H7 (cell line): ENCODE measurements around the gene CEP350. TPM values are rescaled to one million over a fixed set of nuclear protein-coding genes. Genes with fewer than 3 reads are reported as not detected.

ENCODE experiments used
- DNase-seq: peaks from one replicate; pipeline ENCODE4 v3.0.0; 2012
- H3K27me3 ChIP-seq: 2 replicates; pipeline ENCODE4 v1.6.0; 2011; ENCODE audit warnings: mild to moderate bottlenecking, low read length; ENCODE audit not compliant: control insufficient read depth, insufficient read depth
- H3K36me3 ChIP-seq: replicated peaks from 2 replicates; pipeline ENCODE4 v1.5.1; 2011; ENCODE audit warnings: low read length; ENCODE audit not compliant: control insufficient read depth, insufficient read depth
- H3K4me3 ChIP-seq: 2 replicates; pipeline ENCODE4 v1.5.1; 2011; ENCODE audit warnings: low read depth, mild to moderate bottlenecking, control low read depth, low read length, moderate library complexity; ENCODE audit not compliant: insufficient read depth
- total RNA-seq: library from RNA; depleted of rRNA; stranded (reverse); fragments of >200 nt; shearing (Covaris generic); gene quantifications from 2 replicates; pipeline ENCODE4 v1.2.3, GENCODE V29; 2014

CEP350 gene
- total RNA-seq, 1 experiment from 2014 or later: 22.2 TPM

DNA sequence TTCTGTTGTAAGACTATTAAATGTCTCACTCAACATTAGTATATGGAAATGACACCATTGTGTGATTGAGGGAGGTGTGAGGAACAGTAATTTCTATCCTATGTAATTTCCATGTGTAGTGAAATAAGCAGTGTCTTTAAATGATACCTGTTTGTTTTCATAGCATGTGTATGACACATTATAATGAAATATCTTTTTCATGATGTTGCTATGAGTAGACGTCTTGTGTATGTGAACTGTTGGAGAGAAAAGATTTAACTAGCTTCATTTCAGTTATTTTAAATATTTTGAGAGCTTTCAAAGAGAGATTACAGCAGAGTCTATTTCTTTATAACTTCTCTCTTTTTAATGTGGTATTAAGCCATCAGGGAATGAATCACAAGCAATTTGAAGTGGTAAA lies 128.6 kb downstream of the CEP350 start:
- Histone ChIP-seq H3K4me3 (no peak overlapping the region), H3K27me3 (no peaks in the 10 kb centered on the region), H3K36me3 (peaks cover 7% of the 10 kb centered on the region)
- DNase-seq: no peak

DNA sequence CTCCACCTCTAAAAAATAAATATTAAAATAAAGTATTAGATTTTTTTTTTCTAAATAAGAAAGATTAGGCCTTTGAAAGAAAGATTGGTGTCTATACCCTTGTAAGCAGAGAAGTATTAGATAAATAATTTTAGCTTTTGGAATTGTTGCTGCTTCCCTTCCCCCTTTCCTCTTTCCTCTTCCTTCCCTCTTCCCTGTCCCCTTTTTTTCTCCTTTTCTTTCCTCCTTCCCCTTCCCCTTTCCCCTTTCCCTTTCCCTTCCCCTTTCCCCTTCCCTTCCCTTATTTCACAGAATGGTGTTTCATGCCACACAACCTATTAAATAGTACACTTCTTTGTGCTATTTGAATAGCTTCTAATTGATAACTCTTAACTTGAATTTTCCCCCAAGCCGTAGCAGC lies 130.3 kb downstream of the CEP350 start:
- Histone ChIP-seq H3K27me3 (no peaks in the 10 kb centered on the region), H3K4me3 (no peak overlapping the region), H3K36me3 (peaks cover 1% of the 10 kb centered on the region; the same call in 1 of the 2 replicates)
- no peak for DNase-seq

DNA sequence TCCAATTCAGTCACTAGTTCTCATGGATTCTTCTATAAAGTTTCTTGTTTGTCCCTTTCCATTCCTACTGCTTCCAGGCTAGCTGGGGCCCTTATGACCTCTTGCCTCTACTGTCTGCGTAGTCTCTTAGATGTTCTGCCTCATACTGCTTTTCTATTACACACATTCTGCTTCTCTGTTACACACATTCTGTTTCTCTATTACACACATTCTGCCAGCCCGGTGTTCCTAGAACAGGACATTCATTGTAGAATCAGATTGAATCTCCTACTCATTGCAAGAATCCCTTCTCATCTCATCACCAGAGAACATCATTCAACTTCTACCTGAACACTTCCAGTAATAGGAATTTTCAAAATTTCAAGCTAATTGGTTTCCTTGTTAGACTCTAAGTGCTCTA lies 130.7 kb downstream of the CEP350 start:
- H3K4me3 ChIP-seq: no peak overlapping the region
- DNase-seq: no peak
- peaks cover 1% of the 10 kb centered on the region; the same call in 1 of the 2 replicates for H3K36me3 ChIP-seq
- no peaks in the 10 kb centered on the region for H3K27me3 ChIP-seq

DNA sequence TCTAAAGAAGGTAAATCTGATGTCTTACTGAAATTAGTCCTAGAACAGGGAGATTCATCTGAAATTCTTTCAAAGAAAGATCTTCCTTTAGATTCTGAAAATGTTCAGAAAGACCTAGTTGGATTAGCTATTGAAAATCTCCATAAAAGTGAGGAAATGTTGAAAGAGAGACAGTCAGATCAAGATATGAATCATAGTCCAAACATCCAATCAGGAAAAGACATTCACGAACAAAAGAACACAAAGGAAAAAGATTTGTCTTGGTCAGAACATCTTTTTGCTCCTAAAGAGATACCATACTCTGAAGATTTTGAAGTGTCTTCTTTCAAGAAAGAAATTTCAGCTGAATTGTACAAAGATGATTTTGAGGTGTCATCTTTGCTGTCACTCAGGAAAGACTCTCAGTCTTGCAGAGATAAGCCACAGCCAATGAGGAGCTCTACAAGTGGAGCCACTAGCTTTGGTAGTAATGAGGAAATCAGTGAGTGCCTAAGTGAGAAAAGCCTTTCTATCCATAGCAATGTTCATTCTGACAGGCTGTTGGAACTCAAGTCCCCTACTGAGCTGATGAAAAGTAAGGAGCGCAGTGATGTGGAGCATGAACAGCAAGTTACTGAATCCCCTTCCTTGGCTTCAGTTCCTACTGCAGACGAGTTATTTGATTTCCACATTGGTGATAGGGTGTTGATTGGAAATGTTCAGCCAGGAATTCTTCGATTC lies 138.5 kb downstream of the CEP350 start:
- Histone ChIP-seq H3K36me3 (peaks cover 7% of the 10 kb centered on the region), H3K4me3 (no peak overlapping the region), H3K27me3 (no peaks in the 10 kb centered on the region)
- DNase-seq: no peak

DNA sequence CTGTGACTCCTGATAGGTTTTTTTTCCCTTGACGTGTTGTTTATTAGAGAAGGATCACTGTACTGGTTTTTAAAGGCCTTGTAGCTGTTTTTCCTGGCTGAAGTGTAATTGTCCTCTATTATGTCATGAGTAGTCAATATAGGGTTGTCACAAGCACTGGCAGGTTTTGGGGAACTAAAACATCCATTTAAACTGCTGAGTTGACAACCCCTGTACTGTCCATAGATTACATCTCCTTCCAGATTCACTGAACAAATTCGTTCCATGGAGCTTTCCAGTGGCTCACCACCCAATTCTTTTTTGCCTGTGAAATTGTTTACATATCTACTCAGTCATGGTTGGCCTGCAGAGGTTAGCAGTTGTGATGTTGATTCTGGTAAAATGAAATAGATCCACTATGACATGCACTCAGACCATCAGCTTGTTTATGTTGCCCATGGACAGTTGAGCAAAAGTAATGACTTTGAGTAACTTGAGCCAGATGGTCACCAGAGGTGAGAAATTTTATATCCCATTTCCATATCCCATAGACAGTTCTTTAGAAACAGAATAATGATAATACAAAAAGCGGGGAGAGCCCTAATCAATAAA lies 140.2 kb downstream of the CEP350 start:
- DNase-seq: no peak
- Histone ChIP-seq H3K27me3 (no peaks in the 10 kb centered on the region), H3K36me3 (peaks cover 7% of the 10 kb centered on the region), H3K4me3 (no peak overlapping the region)

DNA sequence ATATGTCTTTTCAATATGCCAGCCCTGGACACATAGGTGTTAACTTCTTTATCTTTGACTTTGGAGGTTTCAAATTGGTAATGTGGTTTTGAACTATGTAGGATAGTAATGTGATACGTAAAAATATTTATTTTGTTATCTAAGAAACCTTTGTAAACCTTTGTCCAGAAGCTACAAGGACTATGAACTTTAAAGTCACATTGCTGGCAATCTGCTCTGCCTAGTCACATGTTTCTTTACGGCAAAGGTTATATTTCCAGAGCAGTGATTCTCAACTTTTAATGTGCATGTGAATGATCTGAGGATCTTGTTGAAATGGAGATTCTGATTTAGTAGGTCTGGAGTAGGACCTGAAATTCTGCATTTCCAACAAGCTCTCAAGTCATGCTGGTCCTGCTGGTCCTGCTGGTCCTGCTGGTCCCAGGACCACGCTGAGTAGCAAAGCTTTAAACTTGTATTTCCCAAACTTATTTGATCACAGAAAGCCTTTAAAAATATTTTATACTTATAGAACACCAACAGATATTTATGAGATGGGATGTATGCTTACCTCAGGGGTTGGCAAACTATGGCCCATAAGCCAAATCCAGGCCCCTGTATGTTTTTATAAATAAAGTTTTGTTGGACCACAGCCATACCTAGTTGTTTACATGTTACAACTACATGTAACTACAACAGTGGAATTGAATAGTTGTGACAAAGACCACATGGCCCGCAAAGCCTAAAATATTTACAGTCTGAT lies 142.1 kb downstream of the CEP350 start:
- no peak for DNase-seq
- H3K36me3 ChIP-seq: peaks cover 7% of the 10 kb centered on the region
- no peaks in the 10 kb centered on the region for H3K27me3 ChIP-seq
- no peak overlapping the region for H3K4me3 ChIP-seq

DNA sequence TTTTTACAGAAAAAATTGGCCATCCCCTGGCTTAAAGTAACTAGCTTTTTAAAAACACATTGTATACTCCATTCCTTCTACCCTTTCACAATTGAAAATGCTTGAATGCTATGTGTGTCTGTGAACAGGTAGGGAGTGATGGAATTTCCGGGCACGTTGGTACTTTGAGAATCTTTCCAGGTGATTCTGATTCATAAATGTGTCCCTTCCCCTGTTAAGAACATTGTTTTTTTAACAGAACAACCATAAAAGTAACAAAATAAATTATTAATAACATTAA lies 142.7 kb downstream of the CEP350 start:
- DNase-seq: no peak
- Histone ChIP-seq H3K4me3 (no peak overlapping the region), H3K27me3 (no peaks in the 10 kb centered on the region), H3K36me3 (peaks cover 7% of the 10 kb centered on the region)

DNA sequence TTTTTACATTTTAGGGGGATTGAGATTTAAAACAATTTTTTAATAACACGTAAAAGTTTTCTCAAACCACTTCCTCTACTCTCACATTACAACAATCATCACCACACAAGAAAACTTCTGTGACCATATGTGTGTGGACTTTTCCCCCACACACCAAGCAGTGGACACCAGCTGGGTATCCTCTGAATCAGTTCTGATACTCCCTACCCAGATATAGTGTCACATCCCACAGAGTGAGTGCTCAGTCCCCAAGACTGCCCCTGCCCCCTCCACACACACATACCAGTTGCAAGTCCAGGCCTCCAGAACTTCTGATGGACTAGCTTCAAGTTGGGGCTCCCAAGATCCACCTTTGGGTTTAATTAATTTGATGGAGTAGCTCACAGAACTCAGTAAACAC lies 146.8 kb downstream of the CEP350 start:
- no peaks in the 10 kb centered on the region; the same call in 1 of the 2 replicates for H3K36me3 ChIP-seq

DNA sequence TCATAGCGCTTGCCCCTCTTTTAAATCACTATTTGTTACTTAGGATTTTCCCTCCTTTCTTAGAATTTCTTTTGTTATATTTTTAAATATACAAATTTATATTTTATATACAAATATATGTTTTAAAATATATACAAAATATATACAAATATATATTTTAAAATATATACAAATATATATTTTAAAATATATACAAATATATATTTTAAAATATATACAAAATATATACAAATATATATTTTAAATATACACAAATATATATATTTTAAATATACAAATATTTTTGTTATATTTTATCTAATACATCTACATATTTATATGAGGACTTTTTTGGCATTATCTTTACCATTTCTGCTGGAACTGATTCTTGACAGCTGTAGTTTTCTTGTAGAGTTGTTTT lies 149.2 kb downstream of the CEP350 start:
- Histone ChIP-seq H3K4me3 (no peak overlapping the region), H3K36me3 (no peaks in the 10 kb centered on the region), H3K27me3 (no peaks in the 10 kb centered on the region)
- no peak for DNase-seq

More for the DNA sequence above, 146.8 kb downstream of the CEP350 start:
- Histone ChIP-seq H3K27me3 (no peaks in the 10 kb centered on the region), H3K4me3 (no peak overlapping the region)
- DNase-seq: no peak

DNA sequence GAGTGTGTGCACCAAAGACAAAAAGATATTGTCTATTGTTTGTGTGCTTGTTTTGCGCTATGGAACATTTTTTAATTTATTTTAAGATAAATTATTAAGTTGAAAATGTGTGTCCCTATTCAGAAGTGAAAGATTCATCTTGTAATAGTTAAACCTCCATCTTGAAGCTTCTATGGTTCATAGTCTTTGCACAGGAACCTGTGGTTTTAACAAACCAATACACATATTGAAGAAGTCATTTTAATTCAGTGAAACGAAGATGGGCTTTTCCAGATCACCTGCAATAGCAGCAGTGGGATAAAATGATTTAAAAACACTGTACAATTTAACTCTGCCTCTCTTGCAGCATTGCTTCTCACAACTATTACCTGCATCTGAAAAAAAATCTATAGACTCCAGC lies 157.5 kb downstream of the CEP350 start:
- Histone ChIP-seq H3K27me3 (no peaks in the 10 kb centered on the region), H3K4me3 (no peak overlapping the region), H3K36me3 (peaks cover 2% of the 10 kb centered on the region; the same call in 1 of the 2 replicates)
- no peak for DNase-seq

DNA sequence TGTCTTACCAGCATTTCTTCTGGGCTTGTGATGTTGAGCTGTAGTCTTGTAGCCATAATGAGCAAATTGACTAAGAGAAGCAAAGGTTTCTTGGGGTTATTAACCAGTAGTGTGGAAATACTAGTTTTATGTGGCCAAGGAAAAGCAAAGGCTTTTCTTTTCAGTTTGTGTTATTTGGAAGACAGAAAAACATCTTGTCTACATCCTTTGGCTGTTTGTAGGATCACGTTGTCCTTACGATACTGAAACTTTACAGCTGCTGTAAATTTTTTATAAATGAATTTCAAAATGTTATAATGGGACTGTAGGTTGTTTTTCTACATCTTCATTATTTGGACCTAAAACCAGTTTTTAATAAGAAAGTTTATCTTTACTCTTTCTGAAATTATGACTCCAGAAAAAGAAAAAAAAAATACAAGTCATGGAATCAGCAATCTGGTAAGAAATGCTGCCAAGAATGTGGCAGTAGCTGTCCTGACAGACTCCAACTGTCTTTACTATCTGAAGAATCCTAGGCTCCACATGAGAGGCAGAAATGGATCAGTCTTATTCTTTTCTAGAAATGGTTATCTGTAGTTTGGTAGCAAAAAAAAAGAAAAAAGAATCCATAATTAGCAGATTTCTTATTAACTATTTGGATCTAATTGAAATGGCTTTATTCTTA lies 158.5 kb downstream of the CEP350 start:
- DNase-seq: no peak
- H3K36me3 ChIP-seq: peaks cover 2% of the 10 kb centered on the region; the same call in 1 of the 2 replicates
- no peak overlapping the region for H3K4me3 ChIP-seq
- no peaks in the 10 kb centered on the region for H3K27me3 ChIP-seq

DNA sequence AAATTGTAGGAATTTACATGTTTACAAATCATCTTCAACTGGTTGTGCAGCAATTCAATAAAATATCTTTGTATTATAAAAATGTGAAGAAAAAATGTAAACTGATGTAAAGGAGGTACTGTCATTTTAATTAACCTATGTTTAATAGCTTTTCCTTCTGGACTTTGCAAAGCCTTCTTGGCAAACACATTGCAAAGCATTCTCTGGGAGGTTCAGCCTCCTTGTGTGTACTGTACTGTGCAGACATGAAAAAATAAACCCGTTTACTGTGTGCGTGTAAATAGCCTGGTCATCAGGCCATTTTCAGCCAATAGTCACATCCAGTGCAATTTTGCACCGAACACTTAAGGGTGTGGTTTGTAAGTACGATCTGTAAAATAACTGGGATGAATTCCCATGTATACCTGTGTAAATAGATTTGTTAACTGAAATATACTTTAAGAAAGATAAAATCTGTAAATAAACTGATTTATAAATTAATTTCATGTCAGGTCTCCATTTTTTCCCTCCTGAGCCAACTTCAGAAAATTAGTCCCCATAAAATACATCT lies 159.9 kb downstream of the CEP350 start:
- H3K36me3 ChIP-seq: peaks cover 2% of the 10 kb centered on the region; the same call in 1 of the 2 replicates
- DNase-seq: no peak
- no peak overlapping the region for H3K4me3 ChIP-seq
- no peaks in the 10 kb centered on the region for H3K27me3 ChIP-seq

DNA sequence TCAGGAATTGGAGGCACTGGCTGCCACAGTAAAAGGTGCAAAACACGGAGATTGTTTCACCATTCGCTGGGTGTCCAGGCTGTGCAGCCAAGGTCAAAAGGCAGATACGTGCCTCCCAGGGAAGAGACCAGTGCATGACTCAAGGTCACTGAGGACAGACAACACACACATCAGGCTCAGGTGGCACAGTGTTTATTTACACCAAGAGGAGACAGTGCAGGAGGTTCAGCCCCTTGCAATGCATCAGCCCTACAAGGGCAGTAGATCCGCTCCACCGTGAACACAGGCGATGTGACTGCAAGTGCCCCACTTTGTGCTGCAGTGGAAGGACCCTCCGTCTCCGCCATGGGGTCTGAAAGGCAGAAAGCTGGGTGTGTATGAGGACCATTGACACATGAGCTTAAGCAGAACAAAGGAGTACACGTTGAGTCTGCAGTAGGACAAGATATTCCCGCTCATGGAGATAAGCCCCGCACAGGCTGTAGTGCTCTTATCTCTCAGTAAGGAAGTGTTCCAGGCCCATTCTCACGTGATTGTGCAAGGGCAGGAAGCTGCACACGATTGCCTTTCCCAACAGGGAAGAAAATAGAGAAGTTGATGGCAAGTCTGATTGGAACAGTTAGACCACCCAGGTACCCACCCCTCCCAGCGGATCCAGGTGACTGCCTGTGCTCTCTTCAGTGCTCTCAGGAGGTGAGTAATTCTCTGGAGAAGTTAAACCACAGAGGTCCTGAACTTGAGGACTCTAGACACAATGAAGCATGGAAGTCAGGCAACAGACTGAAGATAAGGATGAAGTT lies 162.6 kb downstream of the CEP350 start:
- H3K4me3 ChIP-seq: no peak overlapping the region
- H3K27me3 ChIP-seq: no peaks in the 10 kb centered on the region
- DNase-seq: no peak
- no peaks in the 10 kb centered on the region for H3K36me3 ChIP-seq

DNA sequence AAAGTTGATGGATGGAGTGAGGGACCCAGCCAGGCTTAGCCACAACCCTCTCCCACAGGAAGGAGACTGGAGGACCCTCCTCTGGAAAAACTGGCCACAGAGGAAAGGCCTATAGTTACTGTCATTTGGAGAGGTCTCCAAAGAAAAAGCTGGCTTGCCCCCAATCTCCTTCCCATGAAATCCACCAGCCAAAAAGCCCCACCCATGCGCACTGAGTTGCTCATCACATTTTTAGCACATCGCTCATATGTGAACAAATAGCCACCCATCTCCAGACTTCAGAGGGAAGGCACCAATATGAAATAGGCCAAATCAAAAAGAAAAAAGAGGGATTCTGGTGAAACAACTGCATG lies 163.1 kb downstream of the CEP350 start:
- no peak overlapping the region for H3K4me3 ChIP-seq
- no peaks in the 10 kb centered on the region for H3K27me3 ChIP-seq
- H3K36me3 ChIP-seq: no peaks in the 10 kb centered on the region
- no peak for DNase-seq
